SHP77 treated with DMSO at 0.1 percent for 48 hours (cell line): ENCODE results near the gene OXER1.
"Not testable (repeated sequence)": the region's sequence is repeated elsewhere in the genome, so short reads cannot be mapped to it uniquely, and the experiment has no call there.

ENCODE experiments used
- DNase-seq: peaks from one replicate; lab custom pipeline; 2025; lab: John Stamatoyannopoulos, UW

Gene OXER1

GRCh38 chr2:42752314-42752713, 11.6 kb downstream of the OXER1 start:
- DNase-seq = no peak

GRCh38 chr2:42748840-42749239, 15.1 kb downstream of the OXER1 start:
- no peak for DNase-seq

- DNase-seq = no peak
Measured at GRCh38 chr2:42747422-42747821, 16.5 kb downstream of the OXER1 start.

- DNase-seq = no peak
Measured at GRCh38 chr2:42744545-42745082, 19.3 kb downstream of the OXER1 start.

- no peak for DNase-seq
Measured at GRCh38 chr2:42743659-42743990, 20.3 kb downstream of the OXER1 start.

- no peak for DNase-seq
Measured at GRCh38 chr2:42742740-42743658, 20.9 kb downstream of the OXER1 start.

GRCh38 chr2:42741140-42741539, 22.8 kb downstream of the OXER1 start:
- no peak for DNase-seq

- no peak for DNase-seq
Measured at GRCh38 chr2:42736598-42737322, 27.2 kb downstream of the OXER1 start.

GRCh38 chr2:42733852-42734251, 30.1 kb downstream of the OXER1 start:
- no peak for DNase-seq

GRCh38 chr2:42731316-42731715, 32.6 kb downstream of the OXER1 start:
- not testable (repeated sequence) for DNase-seq

- no peak for DNase-seq
Measured at GRCh38 chr2:42726680-42727079, 37.3 kb downstream of the OXER1 start.

- DNase-seq = no peak
Measured at GRCh38 chr2:42725657-42726056, 38.3 kb downstream of the OXER1 start.

GRCh38 chr2:42724886-42725285, 39.0 kb downstream of the OXER1 start:
- DNase-seq = no peak

- no peak for DNase-seq
Measured at GRCh38 chr2:42723465-42723864, 40.5 kb downstream of the OXER1 start.

- no peak for DNase-seq
Measured at GRCh38 chr2:42722320-42723190, 41.4 kb downstream of the OXER1 start.

GRCh38 chr2:42721898-42722297, 42.0 kb downstream of the OXER1 start:
- no peak for DNase-seq

- no peak for DNase-seq
Measured at GRCh38 chr2:42714686-42715085, 49.2 kb downstream of the OXER1 start.

GRCh38 chr2:42713920-42714319, 50.0 kb downstream of the OXER1 start:
- no peak for DNase-seq

- no peak for DNase-seq
Measured at GRCh38 chr2:42712934-42713333, 51.0 kb downstream of the OXER1 start.
